WTC11 (cell line): ENCODE measurements around the gene CARD11. TPM values are rescaled to one million over a fixed set of nuclear protein-coding genes. Genes with fewer than 3 reads are reported as not detected.
A peak's percentile ranks its signal among the peaks of the same experiment; 100 is the strongest.

Experiments
- ATAC-seq: fragments of 200-7000 bp; cut with Tn5 transposase; 2 replicates; pipeline ENCODE4 v1.10.0; 2021; ENCODE audit warnings: mild to moderate bottlenecking, moderate library complexity
- CTCF ChIA-PET: fragments of 300-600 bp; sonication (Branson Sonifier 250); formaldehyde crosslinking; loops from one replicate; lab custom pipeline; 2021; ENCODE audit warnings: antibody characterized with exemption; lab: Charles Lee
- POLR2A ChIA-PET: fragments of 350-600 bp; sonication (Branson Sonifier 250); formaldehyde crosslinking; loops from one replicate; lab custom pipeline; 2021; ENCODE audit warnings: antibody characterized with exemption; lab: Charles Lee
- DNase-seq: peaks from one replicate; pipeline ENCODE4 v3.0.0; 2021; ENCODE audit warnings: low spot score
- H3K27ac Mint-ChIP-seq: 2 replicates; pipeline ENCODE4 v1.8.0; 2021; ENCODE audit warnings: mixed read lengths
- H3K27me3 Mint-ChIP-seq: 2 replicates; pipeline ENCODE4 v1.8.0; 2021; ENCODE audit warnings: low read depth, mild to moderate bottlenecking, moderate library complexity, mixed read lengths
- H3K36me3 Mint-ChIP-seq: 2 replicates; pipeline ENCODE4 v1.8.0; 2021; ENCODE audit warnings: mixed read lengths
- H3K4me1 Mint-ChIP-seq: 2 replicates; pipeline ENCODE4 v1.8.0; 2022; ENCODE audit warnings: mixed read lengths
- H3K4me3 Mint-ChIP-seq: 2 replicates; pipeline ENCODE4 v1.8.0; 2021; ENCODE audit warnings: mild to moderate bottlenecking, moderate library complexity, mixed read lengths
- H3K9me3 Mint-ChIP-seq: 2 replicates; pipeline ENCODE4 v1.8.0; 2021; ENCODE audit warnings: mixed read lengths
- ATF1 ChIP-seq: sonication (generic); formaldehyde crosslinking; IDR thresholded peaks from 2 replicates; pipeline ENCODE4 v1.8.1; 2023; ENCODE audit warnings: mild to moderate bottlenecking, moderate library complexity, missing genetic modification reagents
- ELF4 ChIP-seq: sonication (generic); formaldehyde crosslinking; IDR thresholded peaks from 2 replicates; pipeline ENCODE4 v1.8.1; 2022; ENCODE audit warnings: low read depth, mild to moderate bottlenecking, moderate library complexity, missing genetic modification reagents
- EMX1 ChIP-seq: fragments of 250-450 bp; sonication (Bioruptor Pico); IDR thresholded peaks from 2 replicates; pipeline ENCODE4 v1.8.0; 2021; ENCODE audit warnings: mild to moderate bottlenecking
- FOXK1 ChIP-seq: sonication (generic); formaldehyde crosslinking; IDR thresholded peaks from 2 replicates; pipeline ENCODE4 v1.8.0; 2022; ENCODE audit warnings: mild to moderate bottlenecking, moderate library complexity, missing genetic modification reagents
- GABPB1 ChIP-seq: sonication (generic); formaldehyde crosslinking; IDR thresholded peaks from 2 replicates; pipeline ENCODE4 v1.8.1; 2023; ENCODE audit warnings: mild to moderate bottlenecking, missing genetic modification reagents
- HMGA2 ChIP-seq: fragments of 250-450 bp; sonication (Bioruptor Pico); IDR thresholded peaks from 2 replicates; pipeline ENCODE4 v1.4.0; 2021; ENCODE audit warnings: mild to moderate bottlenecking, moderate library complexity
- NR1H2 ChIP-seq: sonication (generic); formaldehyde crosslinking; IDR thresholded peaks from 2 replicates; pipeline ENCODE4 v1.9.0; 2021; ENCODE audit warnings: mild to moderate bottlenecking, moderate library complexity, missing genetic modification reagents
- OVOL2 ChIP-seq: fragments of 250-450 bp; sonication (Bioruptor Pico); IDR thresholded peaks from 2 replicates; pipeline ENCODE4 v1.9.0; 2021; ENCODE audit warnings: mild to moderate bottlenecking, borderline replicate concordance
- RELA ChIP-seq: sonication (generic); formaldehyde crosslinking; IDR thresholded peaks from 2 replicates; pipeline ENCODE4 v1.8.1; 2022; ENCODE audit warnings: missing genetic modification reagents, mild to moderate bottlenecking, borderline replicate concordance
- SMAD4 ChIP-seq: sonication (generic); formaldehyde crosslinking; IDR thresholded peaks from 2 replicates; pipeline ENCODE4 v1.8.0; 2022; ENCODE audit warnings: mild to moderate bottlenecking, missing genetic modification reagents
- TP53 ChIP-seq: sonication (generic); formaldehyde crosslinking; IDR thresholded peaks from 2 replicates; pipeline ENCODE4 v1.8.1; 2023; ENCODE audit warnings: mild to moderate bottlenecking, missing genetic modification reagents
- ZNF219 ChIP-seq: sonication (generic); formaldehyde crosslinking; IDR thresholded peaks from 2 replicates; pipeline ENCODE4 v1.8.0; 2023; ENCODE audit warnings: missing genetic modification reagents, mild to moderate bottlenecking, borderline replicate concordance
- total RNA-seq: library from RNA; stranded (reverse); gene quantifications from 3 replicates; pipeline ENCODE4 v1.2.3, GENCODE V29; 2021
- TF ChIP-seq, protein P1 (sequence below): fragments of 250-450 bp; sonication (Bioruptor Pico); IDR thresholded peaks from 2 replicates; pipeline ENCODE4 v1.9.0; 2021; ENCODE audit warnings: moderate library complexity, mild to moderate bottlenecking, inconsistent platforms, borderline replicate concordance
- TF ChIP-seq, protein P2 (sequence below): sonication (generic); formaldehyde crosslinking; IDR thresholded peaks from 2 replicates; pipeline ENCODE4 v1.8.0; 2022; ENCODE audit warnings: missing genetic modification reagents
- TF ChIP-seq, protein P3 (sequence below): fragments of 200-600 bp; IDR thresholded peaks from 2 replicates; pipeline ENCODE4 v1.8.0; 2022; ENCODE audit warnings: antibody characterized with exemption
- TF ChIP-seq, protein P4 (sequence below): sonication (generic); formaldehyde crosslinking; IDR thresholded peaks from 2 replicates; pipeline ENCODE4 v1.8.1; 2022; ENCODE audit warnings: low read depth, mild to moderate bottlenecking, moderate library complexity, missing genetic modification reagents, borderline replicate concordance
- TF ChIP-seq, protein P5 (sequence below): sonication (generic); formaldehyde crosslinking; IDR thresholded peaks from 2 replicates; pipeline ENCODE4 v1.8.1; 2023; ENCODE audit warnings: mild to moderate bottlenecking, missing genetic modification reagents, borderline replicate concordance
- TF ChIP-seq, protein P6 (sequence below): sonication (generic); formaldehyde crosslinking; IDR thresholded peaks from 2 replicates; pipeline ENCODE4 v1.8.1; 2022; ENCODE audit warnings: missing genetic modification reagents, borderline replicate concordance
- TF ChIP-seq, protein P7 (sequence below): sonication (generic); formaldehyde crosslinking; IDR thresholded peaks from 2 replicates; pipeline ENCODE4 v1.8.1; 2023; ENCODE audit warnings: mild to moderate bottlenecking, missing genetic modification reagents, moderate library complexity

CARD11 gene
- total RNA-seq, 1 experiment from 2014 or later, result 40.8 TPM

DNA sequence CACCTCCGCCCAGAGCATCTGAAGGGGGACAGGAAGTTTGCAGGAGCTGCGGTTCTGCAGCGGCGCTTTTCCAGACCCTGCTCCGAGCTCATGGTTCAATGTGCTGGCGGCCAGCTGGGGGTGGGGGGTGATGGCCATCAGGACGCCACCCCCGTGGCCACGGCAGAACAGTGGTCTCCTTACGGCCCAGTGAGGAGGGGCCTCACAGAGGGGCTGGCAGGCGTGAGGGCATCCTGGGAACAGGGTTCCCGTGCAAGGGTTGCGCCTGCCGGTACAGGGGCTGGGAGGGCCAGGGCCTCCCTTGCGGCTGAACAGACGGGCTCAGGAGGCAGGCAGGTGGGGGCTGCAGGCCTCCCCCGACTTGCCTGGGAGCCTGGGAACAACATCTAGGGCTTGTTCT lies 160.6 kb downstream of the CARD11 start:
- ChIA-PET POLR2A (no interaction called here), CTCF (interaction anchor here (1.0 to 1.2 kb wide), 2 partner anchors 13 to 39 kb away, joined by 3 to 4 read pairs; no protein-coding TSS in a partner anchor)
- H3K27me3 Mint-ChIP-seq, result no peaks in the 10 kb centered on the region
- H3K27ac Mint-ChIP-seq, result no peak overlapping the region
- no peak overlapping the region for H3K4me3 Mint-ChIP-seq
- no peak for TF ChIP-seq TP53 (CRISPR knock-in tag)
- TF ChIP-seq RELA (CRISPR knock-in tag), result no peak
- TF ChIP-seq, protein P1, sequence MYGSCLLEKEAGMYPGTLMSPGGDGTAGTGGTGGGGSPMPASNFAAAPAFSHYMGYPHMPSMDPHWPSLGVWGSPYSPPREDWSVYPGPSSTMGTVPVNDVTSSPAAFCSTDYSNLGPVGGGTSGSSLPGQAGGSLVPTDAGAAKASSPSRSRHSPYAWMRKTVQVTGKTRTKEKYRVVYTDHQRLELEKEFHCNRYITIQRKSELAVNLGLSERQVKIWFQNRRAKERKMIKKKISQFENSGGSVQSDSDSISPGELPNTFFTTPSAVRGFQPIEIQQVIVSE, result no peak
- no peak for TF ChIP-seq ELF4 (CRISPR knock-in tag)
- TF ChIP-seq SMAD4 (CRISPR knock-in tag), result no peak
- TF ChIP-seq, protein P2, sequence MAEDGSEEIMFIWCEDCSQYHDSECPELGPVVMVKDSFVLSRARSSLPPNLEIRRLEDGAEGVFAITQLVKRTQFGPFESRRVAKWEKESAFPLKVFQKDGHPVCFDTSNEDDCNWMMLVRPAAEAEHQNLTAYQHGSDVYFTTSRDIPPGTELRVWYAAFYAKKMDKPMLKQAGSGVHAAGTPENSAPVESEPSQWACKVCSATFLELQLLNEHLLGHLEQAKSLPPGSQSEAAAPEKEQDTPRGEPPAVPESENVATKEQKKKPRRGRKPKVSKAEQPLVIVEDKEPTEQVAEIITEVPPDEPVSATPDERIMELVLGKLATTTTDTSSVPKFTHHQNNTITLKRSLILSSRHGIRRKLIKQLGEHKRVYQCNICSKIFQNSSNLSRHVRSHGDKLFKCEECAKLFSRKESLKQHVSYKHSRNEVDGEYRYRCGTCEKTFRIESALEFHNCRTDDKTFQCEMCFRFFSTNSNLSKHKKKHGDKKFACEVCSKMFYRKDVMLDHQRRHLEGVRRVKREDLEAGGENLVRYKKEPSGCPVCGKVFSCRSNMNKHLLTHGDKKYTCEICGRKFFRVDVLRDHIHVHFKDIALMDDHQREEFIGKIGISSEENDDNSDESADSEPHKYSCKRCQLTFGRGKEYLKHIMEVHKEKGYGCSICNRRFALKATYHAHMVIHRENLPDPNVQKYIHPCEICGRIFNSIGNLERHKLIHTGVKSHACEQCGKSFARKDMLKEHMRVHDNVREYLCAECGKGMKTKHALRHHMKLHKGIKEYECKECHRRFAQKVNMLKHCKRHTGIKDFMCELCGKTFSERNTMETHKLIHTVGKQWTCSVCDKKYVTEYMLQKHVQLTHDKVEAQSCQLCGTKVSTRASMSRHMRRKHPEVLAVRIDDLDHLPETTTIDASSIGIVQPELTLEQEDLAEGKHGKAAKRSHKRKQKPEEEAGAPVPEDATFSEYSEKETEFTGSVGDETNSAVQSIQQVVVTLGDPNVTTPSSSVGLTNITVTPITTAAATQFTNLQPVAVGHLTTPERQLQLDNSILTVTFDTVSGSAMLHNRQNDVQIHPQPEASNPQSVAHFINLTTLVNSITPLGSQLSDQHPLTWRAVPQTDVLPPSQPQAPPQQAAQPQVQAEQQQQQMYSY (CRISPR knock-in tag), result no peak
- TF ChIP-seq ATF1 (CRISPR knock-in tag), result no peak
- TF ChIP-seq, protein P3, sequence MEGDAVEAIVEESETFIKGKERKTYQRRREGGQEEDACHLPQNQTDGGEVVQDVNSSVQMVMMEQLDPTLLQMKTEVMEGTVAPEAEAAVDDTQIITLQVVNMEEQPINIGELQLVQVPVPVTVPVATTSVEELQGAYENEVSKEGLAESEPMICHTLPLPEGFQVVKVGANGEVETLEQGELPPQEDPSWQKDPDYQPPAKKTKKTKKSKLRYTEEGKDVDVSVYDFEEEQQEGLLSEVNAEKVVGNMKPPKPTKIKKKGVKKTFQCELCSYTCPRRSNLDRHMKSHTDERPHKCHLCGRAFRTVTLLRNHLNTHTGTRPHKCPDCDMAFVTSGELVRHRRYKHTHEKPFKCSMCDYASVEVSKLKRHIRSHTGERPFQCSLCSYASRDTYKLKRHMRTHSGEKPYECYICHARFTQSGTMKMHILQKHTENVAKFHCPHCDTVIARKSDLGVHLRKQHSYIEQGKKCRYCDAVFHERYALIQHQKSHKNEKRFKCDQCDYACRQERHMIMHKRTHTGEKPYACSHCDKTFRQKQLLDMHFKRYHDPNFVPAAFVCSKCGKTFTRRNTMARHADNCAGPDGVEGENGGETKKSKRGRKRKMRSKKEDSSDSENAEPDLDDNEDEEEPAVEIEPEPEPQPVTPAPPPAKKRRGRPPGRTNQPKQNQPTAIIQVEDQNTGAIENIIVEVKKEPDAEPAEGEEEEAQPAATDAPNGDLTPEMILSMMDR, result no peak
- no peak for TF ChIP-seq FOXK1 (CRISPR knock-in tag)
- no peak for TF ChIP-seq EMX1 (CRISPR knock-in tag)
- TF ChIP-seq OVOL2, result no peak
- no peak for TF ChIP-seq ZNF219 (CRISPR knock-in tag)
- no peak for TF ChIP-seq GABPB1 (CRISPR knock-in tag)
- TF ChIP-seq, protein P4, sequence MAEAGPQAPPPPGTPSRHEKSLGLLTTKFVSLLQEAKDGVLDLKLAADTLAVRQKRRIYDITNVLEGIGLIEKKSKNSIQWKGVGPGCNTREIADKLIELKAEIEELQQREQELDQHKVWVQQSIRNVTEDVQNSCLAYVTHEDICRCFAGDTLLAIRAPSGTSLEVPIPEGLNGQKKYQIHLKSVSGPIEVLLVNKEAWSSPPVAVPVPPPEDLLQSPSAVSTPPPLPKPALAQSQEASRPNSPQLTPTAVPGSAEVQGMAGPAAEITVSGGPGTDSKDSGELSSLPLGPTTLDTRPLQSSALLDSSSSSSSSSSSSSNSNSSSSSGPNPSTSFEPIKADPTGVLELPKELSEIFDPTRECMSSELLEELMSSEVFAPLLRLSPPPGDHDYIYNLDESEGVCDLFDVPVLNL, result no peak
- DNase-seq (no peak), ATAC-seq (no peak)
- peaks cover 42% of the 10 kb centered on the region for H3K4me1 Mint-ChIP-seq
- peaks cover 6% of the 10 kb centered on the region; the same call in 1 of the 2 replicates for H3K9me3 Mint-ChIP-seq
- no peaks in the 10 kb centered on the region for H3K36me3 Mint-ChIP-seq

DNA sequence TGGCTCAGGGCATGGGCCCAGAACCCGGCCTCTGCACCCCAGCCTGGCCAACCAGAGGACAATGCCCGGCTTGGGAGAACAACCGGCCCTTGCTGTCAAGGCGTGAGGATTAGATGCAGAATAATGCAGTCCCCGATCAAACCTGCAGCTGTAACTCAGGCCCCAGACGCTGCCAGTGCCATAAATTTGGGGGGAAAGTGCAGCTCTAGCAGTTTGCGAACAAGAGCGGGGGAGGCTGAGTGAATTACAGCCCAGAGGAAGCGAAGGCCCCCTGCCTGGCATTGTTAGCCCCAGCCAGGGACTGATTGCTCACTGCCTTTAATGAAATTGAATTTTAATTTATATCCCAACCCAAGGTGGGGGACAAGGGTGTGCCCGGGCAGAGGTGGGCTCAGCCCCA lies 161.6 kb downstream of the CARD11 start:
- Mint-ChIP-seq H3K4me1 (peaks cover 41% of the 10 kb centered on the region), H3K9me3 (peaks cover 6% of the 10 kb centered on the region; the same call in 1 of the 2 replicates), H3K4me3 (no peak overlapping the region), H3K27me3 (no peaks in the 10 kb centered on the region), H3K27ac (peak overlapping the region; percentile 36; the same call in 1 of the 2 replicates), H3K36me3 (no peaks in the 10 kb centered on the region)
- CTCF ChIA-PET, result interaction anchor here (0.9 to 2.6 kb wide), 4 partner anchors 14 to 236 kb away, joined by 3 to 19 read pairs (median 4); no protein-coding TSS in a partner anchor
- ATAC-seq, result no peak
- POLR2A ChIA-PET, result no interaction called here
- no peak for DNase-seq
- TF ChIP-seq, protein P1, result no peak
- TF ChIP-seq HMGA2 (CRISPR knock-in tag) (no peak), NR1H2 (CRISPR knock-in tag) (no peak), ZNF219 (CRISPR knock-in tag) (no peak)
- TF ChIP-seq, protein P5, sequence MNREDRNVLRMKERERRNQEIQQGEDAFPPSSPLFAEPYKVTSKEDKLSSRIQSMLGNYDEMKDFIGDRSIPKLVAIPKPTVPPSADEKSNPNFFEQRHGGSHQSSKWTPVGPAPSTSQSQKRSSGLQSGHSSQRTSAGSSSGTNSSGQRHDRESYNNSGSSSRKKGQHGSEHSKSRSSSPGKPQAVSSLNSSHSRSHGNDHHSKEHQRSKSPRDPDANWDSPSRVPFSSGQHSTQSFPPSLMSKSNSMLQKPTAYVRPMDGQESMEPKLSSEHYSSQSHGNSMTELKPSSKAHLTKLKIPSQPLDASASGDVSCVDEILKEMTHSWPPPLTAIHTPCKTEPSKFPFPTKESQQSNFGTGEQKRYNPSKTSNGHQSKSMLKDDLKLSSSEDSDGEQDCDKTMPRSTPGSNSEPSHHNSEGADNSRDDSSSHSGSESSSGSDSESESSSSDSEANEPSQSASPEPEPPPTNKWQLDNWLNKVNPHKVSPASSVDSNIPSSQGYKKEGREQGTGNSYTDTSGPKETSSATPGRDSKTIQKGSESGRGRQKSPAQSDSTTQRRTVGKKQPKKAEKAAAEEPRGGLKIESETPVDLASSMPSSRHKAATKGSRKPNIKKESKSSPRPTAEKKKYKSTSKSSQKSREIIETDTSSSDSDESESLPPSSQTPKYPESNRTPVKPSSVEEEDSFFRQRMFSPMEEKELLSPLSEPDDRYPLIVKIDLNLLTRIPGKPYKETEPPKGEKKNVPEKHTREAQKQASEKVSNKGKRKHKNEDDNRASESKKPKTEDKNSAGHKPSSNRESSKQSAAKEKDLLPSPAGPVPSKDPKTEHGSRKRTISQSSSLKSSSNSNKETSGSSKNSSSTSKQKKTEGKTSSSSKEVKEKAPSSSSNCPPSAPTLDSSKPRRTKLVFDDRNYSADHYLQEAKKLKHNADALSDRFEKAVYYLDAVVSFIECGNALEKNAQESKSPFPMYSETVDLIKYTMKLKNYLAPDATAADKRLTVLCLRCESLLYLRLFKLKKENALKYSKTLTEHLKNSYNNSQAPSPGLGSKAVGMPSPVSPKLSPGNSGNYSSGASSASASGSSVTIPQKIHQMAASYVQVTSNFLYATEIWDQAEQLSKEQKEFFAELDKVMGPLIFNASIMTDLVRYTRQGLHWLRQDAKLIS (CRISPR knock-in tag), result no peak
- TF ChIP-seq, protein P6, sequence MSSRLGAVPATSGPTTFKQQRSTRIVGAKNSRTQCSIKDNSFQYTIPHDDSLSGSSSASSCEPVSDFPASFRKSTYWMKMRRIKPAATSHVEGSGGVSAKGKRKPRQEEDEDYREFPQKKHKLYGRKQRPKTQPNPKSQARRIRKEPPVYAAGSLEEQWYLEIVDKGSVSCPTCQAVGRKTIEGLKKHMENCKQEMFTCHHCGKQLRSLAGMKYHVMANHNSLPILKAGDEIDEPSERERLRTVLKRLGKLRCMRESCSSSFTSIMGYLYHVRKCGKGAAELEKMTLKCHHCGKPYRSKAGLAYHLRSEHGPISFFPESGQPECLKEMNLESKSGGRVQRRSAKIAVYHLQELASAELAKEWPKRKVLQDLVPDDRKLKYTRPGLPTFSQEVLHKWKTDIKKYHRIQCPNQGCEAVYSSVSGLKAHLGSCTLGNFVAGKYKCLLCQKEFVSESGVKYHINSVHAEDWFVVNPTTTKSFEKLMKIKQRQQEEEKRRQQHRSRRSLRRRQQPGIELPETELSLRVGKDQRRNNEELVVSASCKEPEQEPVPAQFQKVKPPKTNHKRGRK, result no peak
- TF ChIP-seq, protein P7, sequence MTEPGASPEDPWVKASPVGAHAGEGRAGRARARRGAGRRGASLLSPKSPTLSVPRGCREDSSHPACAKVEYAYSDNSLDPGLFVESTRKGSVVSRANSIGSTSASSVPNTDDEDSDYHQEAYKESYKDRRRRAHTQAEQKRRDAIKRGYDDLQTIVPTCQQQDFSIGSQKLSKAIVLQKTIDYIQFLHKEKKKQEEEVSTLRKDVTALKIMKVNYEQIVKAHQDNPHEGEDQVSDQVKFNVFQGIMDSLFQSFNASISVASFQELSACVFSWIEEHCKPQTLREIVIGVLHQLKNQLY (CRISPR knock-in tag), result no peak
